Activated CD4-positive, alpha-beta T cell treated with anti-CD3 and anti-CD28 coated beads for 1 hour (primary cell): ENCODE measurements around the gene YBX2.

Experiments
- DNase-seq: peaks from one replicate; pipeline ENCODE4 v3.0.0-alpha.2; 2020

Gene YBX2

DNA sequence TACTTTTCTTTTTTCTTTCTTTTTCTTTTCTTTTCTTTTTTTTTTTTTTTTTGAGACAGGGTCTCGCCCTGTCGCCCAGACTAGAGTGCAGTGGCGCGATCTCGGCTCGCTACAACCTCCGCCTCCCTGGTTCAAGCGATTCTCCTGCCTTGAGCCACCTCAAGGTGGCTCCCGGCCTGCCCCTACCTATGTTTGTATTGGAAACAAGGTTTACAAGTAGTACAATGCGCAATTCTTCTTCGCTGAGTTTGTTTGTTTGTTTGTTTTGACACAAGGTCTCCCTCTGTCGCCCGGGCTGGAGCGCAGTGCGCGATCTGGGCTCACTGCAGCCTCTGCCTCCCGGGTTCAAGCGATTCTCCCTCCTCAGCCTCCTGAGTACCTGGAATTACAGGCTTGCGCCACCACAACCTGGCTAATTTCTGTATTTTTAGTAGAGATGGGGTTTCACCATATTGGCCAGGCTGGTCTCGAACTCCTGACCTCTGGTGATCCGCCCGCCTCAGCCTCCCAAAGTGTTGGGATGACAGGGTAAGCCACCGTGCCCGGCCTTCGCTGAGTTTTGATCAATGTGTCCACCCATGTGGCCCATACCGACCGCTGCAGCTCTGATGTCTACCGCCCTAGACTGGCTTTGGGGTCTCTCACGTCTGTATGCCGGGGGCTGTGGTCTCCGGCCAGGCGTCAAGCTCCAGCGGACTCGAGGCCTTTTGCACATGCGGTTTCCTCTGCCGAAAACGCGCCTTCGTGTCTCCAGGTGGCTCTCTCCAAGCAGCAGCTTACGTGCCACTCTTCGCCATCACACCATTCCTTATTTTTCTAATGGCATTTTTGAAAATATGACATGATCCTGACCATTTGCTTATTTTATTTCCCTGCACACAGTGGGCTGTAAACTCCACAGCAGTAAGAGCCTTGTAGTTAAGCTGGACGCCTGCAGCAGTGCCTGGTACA, 1.1 kb upstream of the YBX2 start:
- DNase-seq = no peak

GRCh38 chr17:7293816-7294613, 424 bp downstream of the YBX2 start:
- DNase-seq = no peak

- DNase-seq = no peak
These were observed 1.3 kb downstream of the YBX2 start for GRCh38 chr17:7293159-7293558.

DNA sequence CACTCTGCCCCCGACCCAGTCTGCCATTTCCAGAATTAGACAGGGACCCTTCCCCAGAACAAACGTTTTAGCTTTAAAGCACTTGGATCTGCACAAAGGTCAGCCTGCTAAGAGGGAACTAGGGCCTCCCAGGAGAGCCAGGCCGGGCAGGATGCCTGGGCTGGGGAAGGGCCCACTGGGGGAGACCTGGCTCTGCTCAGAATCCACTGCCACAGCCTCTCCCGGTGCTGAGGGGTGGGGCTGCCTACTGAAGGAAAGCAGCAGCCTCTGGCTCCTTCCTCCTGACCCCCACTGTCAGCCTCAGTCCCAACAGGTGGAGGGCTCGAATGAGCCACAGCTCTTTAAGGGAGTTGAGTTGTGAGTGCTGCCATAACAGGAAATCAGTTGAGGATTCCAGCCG, 1.7 kb downstream of the YBX2 start:
- DNase-seq = no peak

GRCh38 chr17:7292194-7292593, 2.2 kb downstream of the YBX2 start:
- no peak for DNase-seq

DNA sequence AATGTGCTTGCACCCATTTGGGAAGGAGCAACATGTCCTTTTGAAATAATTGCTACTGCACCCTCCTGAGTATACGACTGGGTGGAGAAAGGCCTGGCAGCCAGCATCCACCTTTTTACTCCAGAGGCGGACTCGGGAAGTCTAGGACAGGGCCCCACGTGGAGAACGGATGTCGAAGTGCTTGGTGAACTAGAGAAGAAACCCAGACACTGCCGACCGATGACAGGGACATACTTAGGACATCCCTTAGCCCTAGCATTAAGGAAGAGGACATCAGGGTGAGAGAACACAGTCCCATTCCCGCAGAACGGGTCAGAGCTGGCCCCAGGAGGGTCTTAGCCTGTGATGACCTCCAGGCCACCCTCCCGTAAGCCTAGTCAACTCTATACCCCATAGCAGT, 3.8 kb downstream of the YBX2 start:
- no peak for DNase-seq

DNA sequence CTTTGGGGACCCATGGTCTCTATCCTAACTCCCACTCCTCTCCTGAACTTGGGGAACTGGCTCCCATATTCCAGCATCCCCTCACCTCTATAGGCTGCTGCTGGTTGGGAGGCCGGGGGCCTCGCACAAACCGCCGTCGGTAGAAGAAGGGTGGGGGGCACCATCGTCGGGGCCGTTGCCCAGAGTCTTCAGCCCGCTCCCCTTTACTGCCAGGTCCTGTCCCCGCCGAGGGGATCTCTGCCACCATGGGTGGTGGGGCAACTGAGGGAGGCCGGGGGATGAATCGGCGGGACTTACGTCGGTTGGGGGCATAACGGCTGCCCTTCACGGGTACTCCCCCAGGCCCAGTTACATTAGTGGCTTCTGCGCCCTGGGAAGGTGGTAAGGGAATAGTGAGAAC, 4.3 kb downstream of the YBX2 start:
- DNase-seq = no peak

DNA sequence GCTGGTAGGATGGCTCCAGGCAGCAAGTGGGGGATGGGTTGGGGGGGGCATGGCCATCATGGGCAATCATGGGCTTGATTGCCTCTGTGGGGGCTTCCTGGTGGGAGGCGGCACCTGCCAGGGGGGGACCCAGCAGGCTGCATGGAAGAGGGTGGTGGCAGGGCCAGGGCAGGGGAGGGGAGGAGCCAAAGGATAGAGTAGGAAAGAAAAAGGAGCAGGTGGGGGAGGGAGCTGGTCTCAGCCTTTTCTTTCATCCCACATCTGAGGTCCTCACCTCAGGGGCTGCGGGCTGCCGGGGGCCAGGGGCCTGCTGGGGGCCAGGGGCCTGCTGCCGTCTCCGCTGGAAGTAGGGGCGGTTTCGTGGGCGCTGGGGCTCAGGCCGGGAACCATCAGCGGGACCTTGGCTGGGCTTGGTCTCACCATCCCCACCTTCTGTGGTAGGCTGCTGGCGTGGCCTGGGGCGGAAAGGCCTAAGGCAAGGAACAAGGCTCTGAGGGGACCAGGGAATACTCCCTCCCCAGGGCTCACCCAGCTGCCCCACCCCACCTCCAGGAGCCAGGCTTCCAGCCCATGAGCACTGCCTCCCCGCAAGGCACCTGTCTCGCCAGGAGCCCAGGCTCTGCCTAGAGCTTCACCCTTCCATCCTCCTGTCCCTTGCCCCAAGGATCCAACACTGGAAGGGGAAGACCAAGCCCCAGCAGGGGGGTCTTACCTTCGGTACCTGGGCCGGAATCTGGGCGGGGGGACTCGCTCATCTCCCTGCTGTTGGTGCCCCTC, 5.0 kb downstream of the YBX2 start:
- no peak for DNase-seq

DNA sequence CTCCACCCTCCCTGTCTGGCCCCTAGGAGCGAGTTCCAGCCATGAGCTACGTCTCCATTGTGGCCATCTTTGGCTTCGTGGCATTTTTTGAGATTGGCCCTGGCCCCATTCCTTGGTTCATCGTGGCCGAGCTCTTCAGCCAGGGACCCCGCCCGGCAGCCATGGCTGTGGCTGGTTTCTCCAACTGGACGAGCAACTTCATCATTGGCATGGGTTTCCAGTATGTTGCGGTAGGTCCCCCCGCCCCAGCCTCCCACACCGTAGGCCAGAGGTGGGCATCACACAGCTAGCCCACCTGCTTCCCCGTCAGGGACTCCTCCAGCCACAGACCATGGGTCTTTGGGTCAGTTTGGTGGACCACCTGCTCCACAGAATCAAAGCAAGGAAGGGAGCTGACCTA, 8.8 kb downstream of the YBX2 start:
- no peak for DNase-seq

DNA sequence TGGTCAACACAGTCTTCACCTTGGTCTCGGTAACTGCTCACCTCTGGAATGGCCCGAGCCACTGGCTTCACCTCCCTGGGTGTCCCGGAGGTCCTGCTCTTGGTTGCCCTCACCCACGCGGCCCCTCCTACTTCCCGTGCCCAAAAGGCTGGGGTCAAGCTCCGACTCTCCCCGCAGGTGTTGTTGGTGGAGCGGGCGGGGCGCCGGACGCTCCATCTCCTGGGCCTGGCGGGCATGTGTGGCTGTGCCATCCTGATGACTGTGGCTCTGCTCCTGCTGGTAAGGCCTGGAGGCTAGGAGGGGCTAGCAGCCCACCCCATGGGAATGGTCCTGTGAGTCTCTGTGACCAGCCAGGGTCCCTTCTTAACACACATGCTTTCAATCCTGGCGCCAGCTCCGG, 9.5 kb downstream of the YBX2 start:
- DNase-seq = no peak

- DNase-seq = no peak
These were observed 10.8 kb downstream of the YBX2 start for GRCh38 chr17:7283471-7284216.

- no peak for DNase-seq
These were observed 11.6 kb downstream of the YBX2 start for GRCh38 chr17:7282752-7283321.

DNA sequence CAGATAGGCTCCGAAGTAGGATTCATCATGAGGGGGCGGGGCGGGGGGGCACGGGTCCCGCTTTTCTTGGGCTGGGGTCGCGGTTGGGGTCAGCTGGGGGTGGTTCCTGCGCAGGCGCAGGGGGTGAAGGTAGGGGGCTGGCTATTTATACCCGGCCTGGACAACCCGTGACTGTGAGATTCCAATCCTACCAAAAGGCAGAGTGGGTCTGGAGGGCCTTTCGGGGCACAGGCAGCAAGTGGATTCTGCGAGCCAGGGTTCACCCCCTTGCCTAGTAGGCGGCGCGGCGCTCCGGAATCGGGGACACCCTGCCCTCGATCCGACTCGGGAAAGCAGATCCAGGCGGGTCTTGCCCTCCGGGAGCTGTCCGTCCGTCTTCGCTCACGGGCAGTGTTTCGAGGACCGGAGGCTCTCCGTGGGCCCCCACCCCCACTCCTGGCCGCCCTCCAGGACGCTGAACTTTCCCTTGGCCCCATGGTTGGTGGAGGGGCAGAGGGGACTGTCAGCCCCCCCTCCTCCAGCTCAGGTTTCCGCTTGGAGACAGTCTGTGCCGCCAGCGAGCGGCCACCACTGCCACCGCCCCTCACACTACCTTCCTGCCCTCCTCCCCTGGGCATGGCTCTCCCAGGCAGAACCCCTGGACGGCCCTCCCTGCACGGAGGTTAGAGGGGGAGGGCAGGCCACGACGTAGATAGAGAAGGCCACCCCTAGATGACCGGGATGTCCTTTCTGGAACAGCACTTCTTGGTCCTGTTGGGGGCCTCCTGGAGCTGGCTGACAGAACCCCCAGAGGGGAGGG, 12.3 kb downstream of the YBX2 start:
- DNase-seq = no peak

GRCh38 chr17:7281074-7281952, 13.1 kb downstream of the YBX2 start, which contains the start of gene SLC2A4:
TSS of gene SLC2A4 (plus strand) at chr17:7281718. CDS start at chr17:7281935, 217 bp downstream.
- DNase-seq = peak; percentile 73

DNA sequence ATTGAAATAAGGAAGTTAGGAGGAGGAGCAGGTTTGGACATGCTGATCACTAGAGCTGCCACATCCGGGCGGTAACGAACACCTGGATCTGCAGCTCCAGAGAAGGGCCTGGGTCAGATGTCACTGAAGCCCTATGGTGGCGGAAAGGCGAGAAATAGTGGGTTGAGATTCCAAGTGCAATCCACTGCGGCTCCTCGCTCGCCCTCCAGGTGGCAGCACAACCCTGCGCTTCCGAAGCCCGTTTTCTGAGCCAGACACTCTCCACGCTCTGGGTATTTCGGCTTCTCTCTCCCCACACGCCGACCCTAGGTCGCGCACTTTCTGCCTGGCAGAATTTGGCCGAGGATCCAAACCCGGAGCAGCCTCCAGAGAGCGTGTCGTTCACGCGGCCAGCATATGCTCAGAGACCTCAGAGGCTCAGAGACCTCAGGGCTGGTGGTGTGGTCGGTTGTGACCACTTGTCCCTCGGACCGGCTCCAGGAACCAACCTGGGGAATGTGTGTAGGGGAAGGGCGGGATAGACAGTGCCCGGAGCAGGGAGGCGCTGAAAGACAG, 13.8 kb downstream of the YBX2 start:
- peak; percentile 82 for DNase-seq

- DNase-seq = no peak
These were observed 15.0 kb downstream of the YBX2 start for GRCh38 chr17:7279448-7279847.

GRCh38 chr17:7266784-7267183, 27.7 kb downstream of the YBX2 start:
- DNase-seq = no peak

- no peak for DNase-seq
These were observed 30.7 kb downstream of the YBX2 start for GRCh38 chr17:7263801-7264078.

DNA sequence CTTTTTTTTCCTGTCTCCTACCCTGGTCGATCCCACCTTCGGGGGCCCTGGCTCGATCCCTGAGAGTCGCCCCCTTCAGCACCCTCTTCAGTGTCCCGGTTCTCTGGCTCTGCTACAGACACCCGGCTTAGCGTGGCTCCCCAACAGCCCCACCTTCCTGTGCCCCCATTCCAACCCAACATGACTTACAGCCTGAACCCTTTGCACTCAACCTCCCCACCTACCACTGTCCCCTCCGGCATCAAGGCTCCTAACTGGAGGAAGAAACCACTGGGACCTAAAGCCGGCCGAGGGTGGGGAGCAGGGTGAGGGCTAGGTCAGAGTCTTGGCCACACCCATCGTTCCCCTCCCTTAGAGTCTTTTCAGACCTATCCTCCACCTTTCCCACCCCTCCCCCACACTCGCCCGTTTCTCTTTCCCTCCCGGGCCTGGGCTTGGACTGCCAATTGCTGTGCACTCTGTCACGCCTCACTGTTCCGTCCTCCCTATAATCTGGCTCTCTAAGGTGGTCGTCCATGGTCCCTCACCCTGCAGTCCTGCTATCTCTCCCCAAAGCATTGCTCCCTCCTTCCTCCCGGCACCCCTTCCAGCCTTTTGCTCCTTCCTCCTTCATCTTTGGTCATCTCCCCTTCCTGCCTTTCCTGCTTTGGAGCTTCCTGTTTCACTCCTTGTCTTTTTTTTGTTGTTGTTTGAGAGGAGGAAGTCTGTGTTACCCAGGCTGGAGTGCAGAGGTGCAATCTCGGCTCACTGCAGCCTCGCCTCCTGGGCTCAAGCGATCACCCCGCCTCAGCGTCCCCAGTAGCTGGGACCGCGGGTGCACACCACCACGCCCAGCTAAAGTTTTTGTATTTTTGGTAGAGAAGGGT, 31.3 kb downstream of the YBX2 start:
- DNase-seq = no peak
